ENCODE results near the gene SEC16B.
"Not testable (repeated sequence)": the region's sequence is repeated elsewhere in the genome, so short reads cannot be mapped to it uniquely, and the experiment has no call there.

SEC16B gene
- total RNA-seq: 0 reads per million in 3 experiments

- no peak for DNase-seq
Observed at GRCh38 chr1:177969825-177970371, at the start of gene SEC16B. Gene SEC16B (minus strand): TSS chr1:177970058. CDS start chr1:177967981, 2,077 bp downstream.

GRCh38 chr1:178019622-178020021, 49.8 kb upstream of the SEC16B start:
- DNase-seq: no peak

- DNase-seq: no peak
Observed at GRCh38 chr1:178019208-178019607, 49.4 kb upstream of the SEC16B start.

- DNase-seq: no peak
Observed at GRCh38 chr1:178017517-178017916, 47.7 kb upstream of the SEC16B start.

GRCh38 chr1:178011864-178012503, 42.1 kb upstream of the SEC16B start:
- DNase-seq: no peak

GRCh38 chr1:178011465-178011828, 41.6 kb upstream of the SEC16B start:
- no peak for DNase-seq

- DNase-seq: no peak
Observed at GRCh38 chr1:178010674-178011464, 41.0 kb upstream of the SEC16B start.

- DNase-seq: no peak
Observed at GRCh38 chr1:178006043-178006442, 36.2 kb upstream of the SEC16B start.

- DNase-seq: no peak
Observed at GRCh38 chr1:178005450-178005849, 35.6 kb upstream of the SEC16B start.

- DNase-seq: no peak
Observed at GRCh38 chr1:178004926-178005391, 35.1 kb upstream of the SEC16B start.

GRCh38 chr1:177998696-177999631, 29.1 kb upstream of the SEC16B start:
- no peak for DNase-seq

GRCh38 chr1:177996957-177997356, 27.1 kb upstream of the SEC16B start:
- DNase-seq: no peak

GRCh38 chr1:177995369-177995768, 25.5 kb upstream of the SEC16B start:
- no peak for DNase-seq

- not testable (repeated sequence) for DNase-seq
Observed at GRCh38 chr1:177986281-177986680, 16.4 kb upstream of the SEC16B start.

GRCh38 chr1:177984761-177985160, 14.9 kb upstream of the SEC16B start:
- DNase-seq: no peak

GRCh38 chr1:177984136-177984525, 14.3 kb upstream of the SEC16B start:
- DNase-seq: no peak

- DNase-seq: no peak
Observed at GRCh38 chr1:177983482-177984135, 13.8 kb upstream of the SEC16B start.

- no peak for DNase-seq
Observed at GRCh38 chr1:177983077-177983476, 13.2 kb upstream of the SEC16B start.

GRCh38 chr1:177981200-177981599, 11.3 kb upstream of the SEC16B start:
- DNase-seq: no peak

GRCh38 chr1:177979272-177979671, 9.4 kb upstream of the SEC16B start:
- no peak for DNase-seq

- DNase-seq: no peak
Observed at GRCh38 chr1:177978530-177978929, 8.7 kb upstream of the SEC16B start.

- no peak for DNase-seq
Observed at GRCh38 chr1:177977141-177977540, 7.3 kb upstream of the SEC16B start.

Measured in central memory CD4-positive, alpha-beta T cell (primary cell).